HEK293 (cell line): Measurements from ENCODE around the gene CDYL2.

Experiments used
- CTCF ChIP-seq: fragments of 450-650 bp; formaldehyde crosslinking; IDR thresholded peaks from 2 replicates; pipeline ENCODE4 v1.5.1; 2016; ENCODE audit warnings: missing biosample characterization, missing genetic modification characterization
- PRDM10 ChIP-seq: fragments of 450-650 bp; formaldehyde crosslinking; IDR thresholded peaks from 2 replicates; pipeline ENCODE4 v1.5.1; 2016; ENCODE audit warnings: missing biosample characterization, missing genetic modification characterization
- PRDM4 ChIP-seq: fragments of 450-650 bp; formaldehyde crosslinking; IDR thresholded peaks from 2 replicates; pipeline ENCODE4 v1.5.1; 2017; ENCODE audit warnings: missing biosample characterization, missing genetic modification characterization
- RBAK ChIP-seq: fragments of 450-650 bp; formaldehyde crosslinking; IDR thresholded peaks from 2 replicates; pipeline ENCODE4 v1.5.1; 2016; ENCODE audit warnings: missing biosample characterization, missing genetic modification characterization
- REST ChIP-seq: fragments of 450-650 bp; formaldehyde crosslinking; IDR thresholded peaks from 2 replicates; pipeline ENCODE4 v1.5.1; 2016; ENCODE audit warnings: missing biosample characterization, missing genetic modification characterization
- YY1 ChIP-seq: fragments of 450-650 bp; formaldehyde crosslinking; IDR thresholded peaks from 2 replicates; pipeline ENCODE4 v1.5.1; 2018; ENCODE audit warnings: missing biosample characterization, missing genetic modification characterization
- ZBTB10 ChIP-seq: fragments of 450-650 bp; formaldehyde crosslinking; IDR thresholded peaks from 2 replicates; pipeline ENCODE4 v1.5.1; 2016; ENCODE audit warnings: missing biosample characterization, missing genetic modification characterization
- ZNF184 ChIP-seq: fragments of 450-650 bp; IDR thresholded peaks from 2 replicates; pipeline ENCODE4 v1.5.1; 2018; ENCODE audit warnings: missing biosample characterization, mild to moderate bottlenecking, missing genetic modification characterization
- ZNF366 ChIP-seq: fragments of 450-650 bp; formaldehyde crosslinking; conservative IDR thresholded peaks from 2 replicates; pipeline ENCODE4 v1.5.1; 2016; ENCODE audit warnings: missing biosample characterization, missing genetic modification characterization
- ZNF830 ChIP-seq: fragments of 450-650 bp; IDR thresholded peaks from 2 replicates; pipeline ENCODE4 v1.5.0; 2018; ENCODE audit warnings: missing biosample characterization, missing genetic modification characterization, low read depth, mild to moderate bottlenecking, moderate library complexity
- ZSCAN23 ChIP-seq: fragments of 450-650 bp; formaldehyde crosslinking; IDR thresholded peaks from 2 replicates; pipeline ENCODE4 v1.5.1; 2016; ENCODE audit warnings: missing biosample characterization, missing genetic modification characterization
- ZSCAN5A ChIP-seq: fragments of 450-650 bp; formaldehyde crosslinking; IDR thresholded peaks from 2 replicates; pipeline ENCODE4 v1.5.1; 2016; ENCODE audit warnings: missing biosample characterization, missing genetic modification characterization

- TF ChIP-seq ZSCAN5A (tag by site-specific recombination), result no peak
- TF ChIP-seq CTCF (tag by site-specific recombination), result no peak
- TF ChIP-seq ZBTB10 (tag by site-specific recombination), result no peak
- TF ChIP-seq PRDM4, result no peak
- TF ChIP-seq ZSCAN23 (tag by site-specific recombination), result no peak
- TF ChIP-seq ZNF184, result no peak
- TF ChIP-seq REST (tag by site-specific recombination), result no peak
- no peak for TF ChIP-seq YY1 (tag by site-specific recombination)
- no peak for TF ChIP-seq ZNF366 (tag by site-specific recombination)
- no peak for TF ChIP-seq PRDM10 (tag by site-specific recombination)
- TF ChIP-seq RBAK (tag by site-specific recombination), result no peak
- TF ChIP-seq ZNF830, result no peak
These were observed 240.0 kb downstream of the CDYL2 start for GRCh38 chr16:80564394-80564793.
